GM04504 (cell line): ENCODE measurements around the gene TTC21B.

Source experiments
- DNase-seq: peaks from one replicate; pipeline ENCODE4 v3.0.0-alpha.2; 2012; ENCODE audit warnings: low read depth

TTC21B gene

GRCh38 chr2:165924946-165925345 is 28.6 kb downstream of the TTC21B start:
- no peak for DNase-seq

GRCh38 chr2:165920748-165921147 is 32.8 kb downstream of the TTC21B start:
- no peak for DNase-seq

GRCh38 chr2:165913636-165914035 is 39.9 kb downstream of the TTC21B start:
- DNase-seq, result no peak

- DNase-seq, result no peak
Measured at GRCh38 chr2:165911981-165912380, 41.6 kb downstream of the TTC21B start.

GRCh38 chr2:165911231-165911630 is 42.3 kb downstream of the TTC21B start:
- no peak for DNase-seq

GRCh38 chr2:165909466-165909865 is 44.1 kb downstream of the TTC21B start:
- DNase-seq, result no peak

- DNase-seq, result no peak
Measured at GRCh38 chr2:165905854-165906253, 47.7 kb downstream of the TTC21B start.

GRCh38 chr2:165905269-165905668 is 48.3 kb downstream of the TTC21B start:
- DNase-seq, result no peak

GRCh38 chr2:165904432-165904831 is 49.1 kb downstream of the TTC21B start:
- no peak for DNase-seq

GRCh38 chr2:165903406-165903805 is 50.2 kb downstream of the TTC21B start:
- no peak for DNase-seq

GRCh38 chr2:165902934-165903333 is 50.6 kb downstream of the TTC21B start:
- no peak for DNase-seq

- no peak for DNase-seq
Measured at GRCh38 chr2:165901620-165902298, 51.8 kb downstream of the TTC21B start.

GRCh38 chr2:165899311-165899710 is 54.3 kb downstream of the TTC21B start:
- no peak for DNase-seq

- DNase-seq, result no peak
Measured at GRCh38 chr2:165898381-165898780, 55.2 kb downstream of the TTC21B start.

- no peak for DNase-seq
Measured at GRCh38 chr2:165897726-165898125, 55.9 kb downstream of the TTC21B start.

GRCh38 chr2:165897074-165897473 is 56.5 kb downstream of the TTC21B start:
- DNase-seq, result no peak

GRCh38 chr2:165895974-165896373 is 57.6 kb downstream of the TTC21B start:
- DNase-seq, result no peak

GRCh38 chr2:165893556-165893955 is 60.0 kb downstream of the TTC21B start:
- no peak for DNase-seq

- DNase-seq, result no peak
Measured at GRCh38 chr2:165892526-165892925, 61.0 kb downstream of the TTC21B start.

- DNase-seq, result no peak
Measured at GRCh38 chr2:165891943-165892342, 61.6 kb downstream of the TTC21B start.

GRCh38 chr2:165891345-165891744 is 62.2 kb downstream of the TTC21B start:
- DNase-seq, result no peak

- no peak for DNase-seq
Measured at GRCh38 chr2:165889798-165890197, 63.8 kb downstream of the TTC21B start.

- no peak for DNase-seq
Measured at GRCh38 chr2:165889158-165889557, 64.4 kb downstream of the TTC21B start.

GRCh38 chr2:165888171-165888570 is 65.4 kb downstream of the TTC21B start:
- DNase-seq, result no peak
